Large intestine (tissue), 3 donors: ENCODE measurements around the gene CADM4. TPM values are rescaled to one million over a fixed set of nuclear protein-coding genes. Genes with fewer than 3 reads are reported as not detected.
"Not testable (repeated sequence)": the region's sequence is repeated elsewhere in the genome, so short reads cannot be mapped to it uniquely, and the experiment has no call there.

ENCODE experiments used
- DNase-seq, 2 donors: peaks; one replicate each; pipeline versions ENCODE4 v3.0.0 to v3.0.0-alpha.2; 2013
- H3K27ac ChIP-seq: one replicate; pipeline ENCODE4 v1.5.1; 2013; ENCODE audit warnings: low read length
- H3K27me3 ChIP-seq: 2 replicates; pipeline ENCODE4 v1.6.1; 2013; ENCODE audit warnings: low read length; ENCODE audit not compliant: control insufficient read depth, insufficient read depth
- H3K36me3 ChIP-seq: 2 replicates; pipeline ENCODE4 v1.6.1; 2013; ENCODE audit warnings: low read length; ENCODE audit not compliant: control insufficient read depth, insufficient read depth
- H3K4me1 ChIP-seq: one replicate; pipeline ENCODE4 v1.6.1; 2013; ENCODE audit warnings: low read length; ENCODE audit not compliant: control insufficient read depth, insufficient read depth
- H3K4me3 ChIP-seq: one replicate; pipeline ENCODE4 v1.5.1; 2013; ENCODE audit warnings: low read length
- H3K9me3 ChIP-seq: one replicate; pipeline ENCODE4 v1.6.1; 2013; ENCODE audit warnings: mild to moderate bottlenecking, low read depth, low read length, moderate library complexity; ENCODE audit not compliant: control insufficient read depth
- WGBS: methylation state at CpG from one replicate; pipeline ENCODE4 v1.1.5; 2013; ENCODE audit warnings: low lambda C conversion rate; ENCODE audit not compliant: insufficient coverage; 5-methylcytosine and 5-hydroxymethylcytosine counted together
- polyA plus RNA-seq: library from polyadenylated mRNA; unstranded; fragments of 120-200 nt; gene quantifications from one replicate; pipeline ENCODE4 v1.2.1, GENCODE V29; 2013

CADM4 gene
- polyA plus RNA-seq, 1 donor, result 13.6 TPM

GRCh38 chr19:43650276-43650675, 10.6 kb upstream of the CADM4 start:
- H3K36me3 ChIP-seq, result not testable (repeated sequence)

GRCh38 chr19:43649514-43649913, 9.9 kb upstream of the CADM4 start:
- Histone ChIP-seq H3K27me3 (no peaks in the 10 kb centered on the region), H3K27ac (no peak overlapping the region), H3K36me3 (peaks cover 3% of the 10 kb centered on the region), H3K9me3 (no peaks in the 10 kb centered on the region), H3K4me3 (no peak overlapping the region), H3K4me1 (no peaks in the 10 kb centered on the region)
- no peak for DNase-seq
- 77% methylated on average over 2 of the region's 2 CpGs for WGBS

More at GRCh38 chr19:43650276-43650675, 10.6 kb upstream of the CADM4 start:
- not testable (repeated sequence) for H3K9me3 ChIP-seq, H3K27ac ChIP-seq, DNase-seq, H3K4me1 ChIP-seq, H3K27me3 ChIP-seq, H3K4me3 ChIP-seq
- whole genome bisulfite sequencing, result no CpG with 5 or more reads among the region's 7 CpGs

GRCh38 chr19:43648633-43649032, 9.0 kb upstream of the CADM4 start:
- H3K4me3 ChIP-seq, result no peak overlapping the region
- WGBS, result no CpG with 5 or more reads among the region's 6 CpGs
- no peak for DNase-seq
- no peaks in the 10 kb centered on the region for H3K27me3 ChIP-seq
- H3K4me1 ChIP-seq, result no peaks in the 10 kb centered on the region
- H3K36me3 ChIP-seq, result peaks cover 3% of the 10 kb centered on the region
- no peak overlapping the region for H3K27ac ChIP-seq
- no peaks in the 10 kb centered on the region for H3K9me3 ChIP-seq

GRCh38 chr19:43644181-43644580, 4.5 kb upstream of the CADM4 start:
- peaks cover 4% of the 10 kb centered on the region for H3K4me1 ChIP-seq
- H3K36me3 ChIP-seq, result peaks cover 3% of the 10 kb centered on the region

GRCh38 chr19:43643326-43643725, 3.7 kb upstream of the CADM4 start:
- H3K36me3 ChIP-seq, result no peaks in the 10 kb centered on the region
- no peak overlapping the region for H3K27ac ChIP-seq
- H3K4me3 ChIP-seq, result no peak overlapping the region
- 80% methylated on average over 3 of the region's 3 CpGs for WGBS
- peaks cover 24% of the 10 kb centered on the region for H3K27me3 ChIP-seq
- DNase-seq, result no peak
- no peaks in the 10 kb centered on the region for H3K9me3 ChIP-seq
- H3K4me1 ChIP-seq, result peaks cover 4% of the 10 kb centered on the region

More at GRCh38 chr19:43644181-43644580, 4.5 kb upstream of the CADM4 start:
- no CpG with 5 or more reads among the region's 13 CpGs for WGBS
- DNase-seq, result no peak
- Histone ChIP-seq H3K27ac (no peak overlapping the region), H3K4me3 (no peak overlapping the region), H3K27me3 (peaks cover 15% of the 10 kb centered on the region), H3K9me3 (no peaks in the 10 kb centered on the region)

- peaks cover 28% of the 10 kb centered on the region for H3K27me3 ChIP-seq
- H3K9me3 ChIP-seq, result no peaks in the 10 kb centered on the region
- DNase-seq, result no peak
- H3K4me1 ChIP-seq, result peaks cover 4% of the 10 kb centered on the region
- H3K4me3 ChIP-seq, result no peak overlapping the region
- H3K27ac ChIP-seq, result no peak overlapping the region
- WGBS, result no CpG with 5 or more reads among the region's 4 CpGs
- no peaks in the 10 kb centered on the region for H3K36me3 ChIP-seq
These were observed 2.9 kb upstream of the CADM4 start for GRCh38 chr19:43642531-43642930.

GRCh38 chr19:43641333-43641732, 1.7 kb upstream of the CADM4 start:
- DNase-seq, result no peak
- no peak overlapping the region for H3K27ac ChIP-seq
- no peaks in the 10 kb centered on the region for H3K9me3 ChIP-seq
- no peak overlapping the region for H3K4me3 ChIP-seq
- H3K36me3 ChIP-seq, result no peaks in the 10 kb centered on the region
- peaks cover 29% of the 10 kb centered on the region for H3K27me3 ChIP-seq
- peaks cover 4% of the 10 kb centered on the region for H3K4me1 ChIP-seq
- no CpG with 5 or more reads among the region's 2 CpGs for WGBS

- H3K4me3 ChIP-seq, result peak overlapping the region; percentile 43
- H3K36me3 ChIP-seq, result no peaks in the 10 kb centered on the region
- H3K27ac ChIP-seq, result no peak overlapping the region
- WGBS, result no CpG with 5 or more reads among the region's 9 CpGs
- H3K27me3 ChIP-seq, result peaks cover 29% of the 10 kb centered on the region
- peaks cover 4% of the 10 kb centered on the region for H3K4me1 ChIP-seq
- DNase-seq, result no peak
- no peaks in the 10 kb centered on the region for H3K9me3 ChIP-seq
These were observed 741 bp upstream of the CADM4 start for GRCh38 chr19:43640424-43640757.

- Histone ChIP-seq H3K36me3 (no peaks in the 10 kb centered on the region), H3K9me3 (no peaks in the 10 kb centered on the region), H3K27me3 (peaks cover 29% of the 10 kb centered on the region), H3K27ac (no peak overlapping the region), H3K4me1 (peaks cover 14% of the 10 kb centered on the region), H3K4me3 (no peak overlapping the region)
- 13% methylated on average over 4 of the region's 18 CpGs for WGBS
- DNase-seq, result no peak
These were observed 593 bp downstream of the CADM4 start for GRCh38 chr19:43638995-43639518.

GRCh38 chr19:43638214-43638994, 1.2 kb downstream of the CADM4 start:
- Histone ChIP-seq H3K4me1 (peaks cover 14% of the 10 kb centered on the region), H3K27ac (no peak overlapping the region), H3K9me3 (no peaks in the 10 kb centered on the region), H3K4me3 (no peak overlapping the region), H3K27me3 (peaks cover 29% of the 10 kb centered on the region), H3K36me3 (no peaks in the 10 kb centered on the region)
- WGBS, result 80% methylated on average over 1 of the region's 13 CpGs
- no peak for DNase-seq
